Cerebellar cortex (tissue), 1 donor: Measurements from ENCODE around the gene DBNL.

ENCODE experiments used
- DNase-seq: peaks from one replicate; pipeline ENCODE4 v3.0.0-alpha.2; 2015; ENCODE audit warnings: low spot score

DBNL gene

GRCh38 chr7:44100458-44101302, 56.2 kb downstream of the DBNL start:
- DNase-seq, result no peak

DNA sequence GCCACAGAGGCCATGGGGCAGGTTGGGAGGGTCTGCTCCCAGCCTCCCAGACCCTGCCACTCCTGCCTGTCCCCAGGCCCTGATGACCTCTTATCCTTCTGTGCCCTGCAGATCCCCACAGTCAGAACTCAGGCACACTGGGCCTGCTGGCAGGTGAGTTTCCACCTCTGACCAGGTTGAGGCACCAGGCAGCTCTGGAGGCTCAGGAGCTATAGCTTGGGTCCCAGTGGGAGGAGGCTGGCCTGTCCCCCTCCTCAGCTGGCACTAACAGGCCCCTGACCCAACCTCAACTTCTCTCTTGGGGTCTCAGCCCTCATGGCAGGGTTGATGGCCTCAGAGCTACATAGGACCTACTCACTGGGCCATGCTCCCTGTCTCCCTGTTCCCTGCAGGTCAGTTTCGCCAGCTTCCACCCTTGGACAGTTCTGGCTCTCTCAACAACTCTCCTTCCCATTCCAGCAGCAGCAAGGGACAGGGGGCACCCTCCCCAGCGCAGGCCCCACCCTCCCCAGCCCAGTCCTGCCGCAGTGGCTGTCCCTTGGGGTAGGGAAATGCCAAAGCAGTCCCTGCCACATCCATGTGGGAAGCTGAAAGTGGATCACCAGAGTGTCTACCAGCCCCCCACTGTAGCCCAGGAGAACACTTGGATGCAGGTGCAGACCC, 56.9 kb downstream of the DBNL start:
- no peak for DNase-seq

GRCh38 chr7:44101966-44102845, 57.7 kb downstream of the DBNL start:
- DNase-seq, result no peak

- no peak for DNase-seq
Measured at GRCh38 chr7:44102846-44103565, 58.5 kb downstream of the DBNL start.

DNA sequence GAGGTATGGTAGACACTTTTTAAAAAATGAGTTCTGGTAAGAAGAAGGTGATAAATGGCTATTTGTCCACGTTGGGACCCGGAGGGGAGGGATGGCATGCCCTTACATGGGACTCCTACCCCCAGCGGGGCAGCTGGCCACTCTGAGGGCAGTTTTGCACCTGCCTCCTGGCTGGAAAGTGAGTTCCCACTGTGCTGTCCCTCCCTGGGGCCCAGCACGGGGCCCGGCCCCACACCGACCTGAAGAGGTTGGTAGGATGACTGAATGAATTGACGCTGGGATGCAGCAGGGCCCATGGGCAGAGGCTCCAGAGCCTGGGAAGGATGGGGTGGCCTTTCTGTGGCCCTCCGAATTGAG, 59.0 kb downstream of the DBNL start:
- no peak for DNase-seq

DNA sequence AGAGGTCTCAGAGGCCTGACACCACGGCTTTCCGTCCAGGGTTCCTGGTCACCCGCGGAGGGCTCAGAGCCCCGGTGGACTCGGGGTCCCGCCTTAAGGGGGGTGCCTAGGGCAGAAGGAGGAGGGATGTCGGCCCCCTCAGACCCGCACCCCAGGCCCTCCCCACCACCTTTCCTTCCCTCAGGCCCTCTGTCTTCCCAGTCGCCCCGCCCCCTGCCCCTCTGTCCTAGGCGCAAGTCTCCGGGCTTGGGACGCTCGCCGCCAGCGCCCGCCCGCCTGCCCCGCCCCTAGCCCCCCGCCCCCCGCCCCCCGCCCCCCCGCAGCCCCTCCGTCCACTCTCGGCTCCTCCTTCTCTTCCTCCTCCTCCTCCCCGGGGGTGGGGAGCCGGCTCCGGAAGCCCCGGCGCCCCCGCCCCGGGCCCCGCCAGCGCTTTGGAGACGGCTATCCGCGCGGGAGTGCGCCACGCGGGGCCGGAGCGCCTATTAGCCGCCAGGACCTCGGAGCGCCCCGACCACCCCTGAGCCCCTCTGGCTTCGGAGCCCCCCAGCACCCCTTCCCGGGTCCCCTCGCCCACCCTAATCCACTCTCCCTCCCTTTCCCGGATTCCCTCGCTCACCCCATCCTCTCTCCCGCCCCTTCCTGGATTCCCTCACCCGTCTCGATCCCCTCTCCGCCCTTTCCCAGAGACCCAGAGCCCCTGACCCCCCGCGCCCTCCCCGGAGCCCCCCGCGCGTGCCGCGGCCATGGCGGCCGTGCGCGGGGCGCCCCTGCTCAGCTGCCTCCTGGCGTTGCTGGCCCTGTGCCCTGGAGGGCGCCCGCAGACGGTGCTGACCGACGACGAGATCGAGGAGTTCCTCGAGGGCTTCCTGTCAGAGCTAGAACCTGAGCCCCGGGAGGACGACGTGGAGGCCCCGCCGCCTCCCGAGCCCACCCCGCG, 59.7 kb downstream of the DBNL start, which contains the start of gene AEBP1:
AEBP1 (plus strand) TSS at position 423 of the 937 bp plus-strand sequence; CDS start at position 744, 321 bp downstream.
- no peak for DNase-seq

DNA sequence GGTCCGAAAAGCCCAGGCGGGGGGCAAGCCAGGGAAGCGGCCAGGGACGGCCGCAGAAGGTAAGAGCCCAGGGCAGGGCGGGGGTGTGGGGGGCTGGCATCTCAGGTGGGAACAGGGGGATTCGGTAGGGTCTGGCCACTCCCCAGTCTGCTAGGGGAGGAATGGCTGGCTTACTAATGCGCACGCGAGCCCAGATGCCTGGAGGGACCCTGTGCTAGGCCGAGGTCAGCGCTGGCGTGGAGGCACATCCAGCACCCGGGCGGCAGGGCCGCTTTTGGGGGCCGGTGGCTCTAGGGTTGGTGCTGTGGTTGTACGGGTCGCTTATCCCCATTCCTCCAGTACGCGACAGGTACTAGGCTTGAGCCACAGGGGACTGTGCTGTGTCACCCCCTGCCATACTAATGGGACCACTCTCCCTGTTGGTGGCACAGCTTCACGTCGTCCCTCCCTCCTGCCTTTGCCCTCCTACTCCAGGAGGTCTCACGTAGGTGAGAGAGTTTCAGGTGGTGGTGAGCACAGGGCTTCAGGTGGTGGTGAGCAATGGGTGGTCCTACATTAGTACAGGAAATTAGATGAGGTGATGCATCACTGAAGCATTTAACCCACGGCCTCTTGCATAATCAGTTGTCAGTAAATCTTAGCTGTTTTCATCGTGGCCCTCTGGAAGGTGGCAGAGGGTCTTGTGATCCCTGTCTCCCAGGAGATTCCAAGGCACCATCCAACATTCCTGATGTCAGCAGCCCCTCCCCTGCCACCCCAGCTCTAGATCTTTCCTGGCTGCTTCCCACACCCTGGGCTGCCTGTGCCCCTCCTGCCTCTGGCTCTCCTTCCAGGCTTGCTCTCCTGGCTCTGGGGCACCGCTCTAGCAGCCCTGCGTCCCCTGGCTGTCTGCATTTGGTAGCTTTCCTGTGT, 60.6 kb downstream of the DBNL start:
- no peak for DNase-seq

GRCh38 chr7:44105832-44106231, 61.3 kb downstream of the DBNL start:
- no peak for DNase-seq

GRCh38 chr7:44106311-44107065, 62.0 kb downstream of the DBNL start:
- DNase-seq, result no peak

DNA sequence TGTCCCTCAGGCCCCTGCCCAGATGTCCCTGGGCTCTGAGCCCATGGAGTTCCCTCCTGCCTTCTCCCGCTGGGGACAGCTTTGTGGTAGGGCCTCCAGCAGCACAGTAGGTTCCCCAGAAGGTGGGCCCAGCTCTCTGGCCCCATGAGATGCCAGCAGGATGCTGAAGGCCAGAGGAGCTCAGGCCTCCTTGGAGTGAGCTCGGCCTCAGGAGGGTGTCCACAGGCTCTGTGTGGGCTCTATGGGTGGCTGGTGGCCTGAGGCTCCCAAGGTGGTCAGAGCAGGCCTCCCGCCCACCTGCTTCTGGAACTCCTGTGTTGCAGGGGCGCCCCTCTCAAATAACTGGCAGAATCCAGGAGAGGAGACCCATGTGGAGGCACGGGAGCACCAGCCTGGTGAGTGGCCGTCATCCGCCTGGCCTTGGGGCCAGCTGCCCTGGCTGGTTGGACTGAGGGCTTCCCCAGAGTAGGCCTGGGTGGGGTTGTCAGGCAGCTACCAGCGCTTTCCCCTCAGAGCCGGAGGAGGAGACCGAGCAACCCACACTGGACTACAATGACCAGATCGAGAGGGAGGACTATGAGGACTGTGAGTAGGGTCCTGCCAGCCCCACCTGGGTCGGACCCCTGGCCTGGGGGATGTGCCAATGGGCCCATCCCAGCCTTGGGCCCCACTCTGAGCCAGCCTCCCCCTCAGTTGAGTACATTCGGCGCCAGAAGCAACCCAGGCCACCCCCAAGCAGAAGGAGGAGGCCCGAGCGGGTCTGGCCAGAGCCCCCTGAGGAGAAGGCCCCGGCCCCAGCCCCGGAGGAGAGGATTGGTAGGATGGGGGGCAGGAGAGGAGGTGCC, 62.8 kb downstream of the DBNL start:
- no peak for DNase-seq

GRCh38 chr7:44107961-44108767, 63.7 kb downstream of the DBNL start:
- no peak for DNase-seq

GRCh38 chr7:44108768-44109750, 64.6 kb downstream of the DBNL start:
- no peak for DNase-seq

DNA sequence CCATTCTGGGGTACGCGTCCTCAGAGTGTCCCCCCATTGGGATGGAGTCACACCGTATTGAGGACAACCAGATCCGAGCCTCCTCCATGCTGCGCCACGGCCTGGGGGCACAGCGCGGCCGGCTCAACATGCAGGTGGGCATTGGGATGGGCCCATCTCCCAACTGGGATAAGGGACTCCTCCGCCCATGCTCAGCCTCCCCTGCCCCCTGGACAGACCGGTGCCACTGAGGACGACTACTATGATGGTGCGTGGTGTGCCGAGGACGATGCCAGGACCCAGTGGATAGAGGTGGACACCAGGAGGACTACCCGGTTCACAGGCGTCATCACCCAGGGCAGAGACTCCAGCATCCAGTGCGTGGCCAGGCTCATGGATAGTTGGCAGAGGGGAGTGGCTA, 65.5 kb downstream of the DBNL start:
- no peak for DNase-seq

GRCh38 chr7:44110719-44111635, 66.5 kb downstream of the DBNL start:
- no peak for DNase-seq
